GM19239 (cell line): ENCODE data around the gene CDH2.

ENCODE experiments used
- DNase-seq: peaks from one replicate; pipeline ENCODE4 v3.0.0; 2011; ENCODE audit warnings: low spot score; ENCODE audit not compliant: insufficient read length
- FAIRE-seq: peaks from 2 replicates; lab custom pipeline; 2011; peaks lifted over from hg19 to GRCh38; lab: Jason Lieb, UNC

CDH2 gene

DNA sequence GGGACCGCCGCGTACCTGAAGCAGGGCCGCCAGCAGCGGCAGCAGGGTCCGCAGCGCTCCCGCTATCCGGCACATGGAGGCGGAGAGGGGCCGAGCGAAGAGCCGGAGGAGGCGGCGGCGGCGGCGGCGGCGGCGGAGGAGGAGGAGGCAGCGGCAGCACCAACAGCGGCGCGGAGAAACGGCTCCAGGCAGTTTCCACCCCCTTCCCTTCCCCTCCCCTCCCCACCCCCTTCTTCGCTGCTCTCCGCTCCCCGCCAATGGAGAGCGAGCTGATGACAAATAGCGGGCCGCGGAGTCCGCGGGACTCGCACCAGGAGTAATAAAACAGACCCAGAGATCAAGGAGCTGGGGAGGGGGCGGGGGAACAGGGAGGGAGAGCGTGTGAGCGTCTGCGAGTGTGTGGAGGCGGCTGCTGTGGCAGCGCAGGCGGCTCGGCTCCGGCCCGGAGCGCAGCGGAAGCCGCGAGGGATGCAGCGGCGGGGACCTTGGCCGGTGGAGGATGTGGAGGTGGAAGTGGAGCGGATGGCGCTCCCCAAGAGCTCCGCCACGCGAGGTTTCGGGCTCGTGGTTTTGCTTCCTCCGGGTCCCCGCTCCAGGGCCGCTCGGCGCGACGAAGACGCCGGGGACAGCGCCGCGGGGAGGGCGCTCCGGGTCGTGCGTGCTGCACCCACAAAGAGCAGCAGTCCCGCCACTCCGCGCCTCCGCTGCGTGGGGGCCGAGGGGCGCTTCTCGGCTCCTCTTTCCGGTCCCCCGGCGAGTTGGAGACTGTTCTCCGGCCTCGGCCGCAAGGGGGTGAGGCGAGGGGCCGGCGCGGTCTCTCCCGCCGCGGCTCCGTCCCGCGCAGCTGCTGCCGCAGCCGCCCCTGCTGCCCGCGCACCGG lies at the start of gene CDH2:
TSS of gene CDH2 (minus strand) at position 183 of the 880 bp plus-strand sequence. CDS start at position 75, 108 bp downstream.
- no peak for FAIRE-seq
- no peak for DNase-seq

DNA sequence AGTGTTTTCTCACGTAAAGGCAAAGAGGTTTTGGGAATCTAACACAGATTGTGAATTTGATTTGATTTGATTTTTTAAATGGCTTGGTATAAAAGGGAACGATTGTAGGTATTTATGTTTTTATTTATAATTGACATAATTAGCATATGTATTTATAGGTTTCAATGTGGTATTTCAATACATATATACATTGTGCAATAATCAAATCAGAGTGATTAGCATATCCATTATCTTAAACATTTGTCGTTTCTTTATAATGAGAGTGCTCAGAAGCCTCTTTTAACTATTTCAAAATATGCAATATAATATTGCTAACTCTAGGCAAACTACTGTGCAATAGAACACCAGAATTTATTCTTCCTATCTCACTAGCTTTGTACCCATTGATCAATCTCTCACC lies 35.1 kb upstream of the CDH2 start:
- no peak for FAIRE-seq

DNA sequence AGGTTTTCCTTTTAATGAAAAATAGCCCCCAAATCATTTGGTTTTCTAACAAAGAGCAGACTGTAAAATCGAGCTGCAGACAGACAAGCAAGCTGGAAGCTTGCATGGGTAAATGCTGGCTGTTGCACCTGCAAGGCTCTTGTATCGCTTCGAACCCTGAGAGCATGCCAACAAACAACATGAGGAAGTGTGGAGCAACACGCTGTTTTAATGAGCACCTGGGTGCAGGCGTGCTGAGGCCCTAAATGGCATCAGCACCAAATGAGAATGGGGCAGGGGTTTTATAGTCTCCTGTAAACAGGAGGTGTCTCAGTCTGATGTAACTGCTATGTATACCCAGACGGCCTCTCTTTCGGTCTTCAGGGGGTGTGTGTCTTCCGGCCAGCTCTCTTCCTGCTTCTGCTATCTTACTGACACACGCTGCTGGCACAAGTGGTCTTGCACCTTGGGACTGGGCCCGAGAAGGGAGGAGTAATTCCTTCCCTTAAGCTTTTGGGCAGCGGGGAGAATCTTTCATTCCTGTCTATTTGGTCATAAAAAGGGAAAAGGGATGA lies 31.9 kb upstream of the CDH2 start:
- FAIRE-seq, result no peak
- no peak for DNase-seq

More for the DNA sequence above, 35.1 kb upstream of the CDH2 start:
- DNase-seq, result no peak

DNA sequence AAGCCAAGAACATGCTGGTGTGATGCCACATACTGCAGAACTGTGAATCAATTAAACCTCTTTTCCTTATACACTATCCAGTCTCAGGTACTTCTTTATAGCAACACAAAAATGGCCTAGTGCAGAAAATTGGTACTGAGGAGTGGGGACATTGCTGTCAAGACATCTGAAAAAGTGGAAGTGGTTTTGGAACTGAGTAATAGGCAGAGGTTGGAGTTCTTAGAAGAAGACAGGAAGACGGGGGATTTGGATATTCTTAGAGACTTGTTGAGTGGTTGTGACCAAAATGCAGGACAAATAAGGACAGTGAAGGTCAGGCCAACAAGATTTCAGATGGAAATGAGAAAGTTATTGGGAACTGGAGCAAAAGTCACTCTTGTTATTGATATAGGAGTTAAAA lies 31.3 kb upstream of the CDH2 start:
- DNase-seq, result no peak
- FAIRE-seq, result no peak

DNA sequence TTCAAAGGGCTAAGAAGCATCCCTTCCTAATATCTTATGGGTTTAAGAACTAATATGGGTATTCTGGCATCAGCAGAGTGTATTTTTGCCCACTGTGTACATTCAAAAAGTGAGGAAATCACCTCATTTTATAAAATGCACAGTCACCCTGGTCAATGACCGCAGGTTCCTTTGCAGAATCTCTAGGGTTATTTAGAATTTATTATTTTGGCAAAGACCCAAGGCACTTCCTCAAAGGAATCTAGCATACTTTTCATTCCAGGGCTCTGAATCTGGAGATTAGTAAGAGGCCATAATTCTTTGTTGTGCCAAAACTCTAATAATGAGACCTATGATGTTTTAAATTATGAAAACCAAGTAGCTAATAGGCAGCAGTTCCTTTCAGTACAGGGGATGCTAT lies 27.2 kb upstream of the CDH2 start:
- FAIRE-seq, result no peak
- DNase-seq, result no peak

DNA sequence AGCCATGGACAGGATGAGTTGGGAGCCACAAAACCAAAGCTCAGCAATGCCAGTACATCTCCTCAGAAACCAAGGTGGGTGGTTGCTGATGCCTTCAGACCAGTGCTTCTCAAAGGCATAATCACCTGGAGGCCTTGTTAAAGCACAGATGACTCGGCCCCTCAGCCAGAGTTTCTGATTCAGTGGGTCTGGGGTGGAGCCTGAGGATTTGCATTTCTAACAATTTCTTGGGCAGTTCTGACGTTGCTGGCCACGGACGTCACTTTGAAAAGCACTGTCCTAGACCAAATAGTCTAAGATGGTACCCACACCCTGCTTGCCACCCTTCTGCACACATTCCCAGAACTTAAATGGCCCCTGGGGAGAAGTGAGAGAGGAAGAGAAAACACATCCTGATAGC lies 24.1 kb upstream of the CDH2 start:
- DNase-seq (no peak), FAIRE-seq (no peak)

DNA sequence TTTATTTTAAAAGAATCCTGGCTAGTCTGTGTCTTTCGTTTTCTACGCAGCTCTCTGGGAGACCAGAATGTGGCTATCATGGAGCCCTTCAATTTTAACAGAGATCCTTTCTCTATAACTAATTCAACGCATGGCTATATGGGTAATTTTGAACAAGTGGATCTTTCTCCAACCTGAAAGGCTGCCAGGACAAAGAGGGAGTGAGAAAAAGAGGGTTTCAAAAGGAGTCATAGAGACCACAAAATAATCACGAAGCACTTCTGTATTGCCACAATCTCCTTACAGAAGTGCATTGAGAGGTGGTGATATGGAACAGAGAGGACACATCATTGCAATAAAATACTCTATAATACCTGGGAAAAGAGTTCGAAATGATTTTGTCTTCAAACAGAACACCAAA lies 21.7 kb upstream of the CDH2 start:
- FAIRE-seq (no peak), DNase-seq (no peak)

DNA sequence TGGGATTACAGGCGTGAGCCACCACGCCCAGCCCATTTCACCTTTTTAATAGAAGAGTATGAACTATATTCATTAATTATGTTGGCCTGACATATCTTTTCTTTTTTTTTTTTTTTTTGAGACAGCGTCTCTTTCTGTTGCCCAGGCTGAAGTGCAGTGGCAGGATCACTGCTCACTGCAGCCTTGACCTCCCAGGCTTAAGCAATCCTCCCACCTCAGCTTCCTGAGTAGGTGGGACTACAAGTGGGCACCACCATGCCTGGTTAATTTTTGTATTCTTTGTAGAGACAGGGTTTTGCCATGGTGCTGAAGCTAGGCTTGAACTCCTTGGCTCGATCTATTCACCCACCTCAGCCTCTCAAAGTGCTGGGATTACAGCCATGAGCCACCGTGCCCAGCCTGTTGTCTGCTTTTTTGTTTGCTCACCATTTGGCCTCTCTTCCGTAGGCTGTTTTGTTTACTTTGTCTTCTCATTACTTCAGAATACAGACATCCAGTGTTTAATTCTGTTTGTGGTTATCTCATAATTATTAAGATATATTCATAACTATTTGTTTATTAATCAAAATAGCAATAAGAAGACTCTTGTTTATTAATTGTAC lies 16.3 kb upstream of the CDH2 start:
- no peak for DNase-seq
- FAIRE-seq, result no peak

DNA sequence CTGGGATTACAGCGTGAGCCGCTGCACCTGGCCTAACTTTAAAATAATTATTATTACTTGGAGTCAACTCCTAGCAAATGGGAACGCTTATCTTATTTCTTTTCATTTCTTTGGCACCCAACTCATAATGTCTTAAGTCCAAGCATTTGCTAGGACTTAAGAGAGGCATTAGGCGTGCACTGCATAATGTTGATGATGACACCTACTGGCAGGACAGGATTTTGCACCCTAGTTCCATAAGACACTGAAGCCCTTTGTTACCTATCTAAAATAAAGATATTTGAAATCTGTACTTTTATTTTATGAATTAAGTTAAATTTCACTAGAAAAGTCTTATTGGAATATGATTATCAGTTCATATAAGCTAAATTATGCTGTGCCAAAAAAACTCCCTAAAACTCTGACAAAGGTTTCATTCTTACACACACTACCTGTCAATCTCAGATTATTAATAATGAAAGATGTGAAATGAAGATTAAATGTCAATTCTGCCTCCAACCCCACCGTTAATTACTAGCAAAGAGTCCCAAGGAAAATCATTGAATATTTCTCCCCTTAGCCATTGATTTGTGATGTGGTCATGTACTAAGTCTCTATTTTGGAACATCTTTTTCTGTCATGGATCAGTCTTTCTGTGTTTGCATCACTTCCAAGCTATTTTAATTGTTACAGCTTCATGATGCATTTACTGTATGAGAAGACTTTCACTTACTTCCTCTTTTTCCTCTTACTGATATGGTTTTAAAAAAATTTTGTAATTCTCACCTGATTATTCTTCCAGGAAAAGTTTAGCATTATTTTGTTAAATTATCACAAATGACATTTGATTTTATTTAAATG lies 12.7 kb upstream of the CDH2 start:
- no peak for FAIRE-seq
- no peak for DNase-seq

DNA sequence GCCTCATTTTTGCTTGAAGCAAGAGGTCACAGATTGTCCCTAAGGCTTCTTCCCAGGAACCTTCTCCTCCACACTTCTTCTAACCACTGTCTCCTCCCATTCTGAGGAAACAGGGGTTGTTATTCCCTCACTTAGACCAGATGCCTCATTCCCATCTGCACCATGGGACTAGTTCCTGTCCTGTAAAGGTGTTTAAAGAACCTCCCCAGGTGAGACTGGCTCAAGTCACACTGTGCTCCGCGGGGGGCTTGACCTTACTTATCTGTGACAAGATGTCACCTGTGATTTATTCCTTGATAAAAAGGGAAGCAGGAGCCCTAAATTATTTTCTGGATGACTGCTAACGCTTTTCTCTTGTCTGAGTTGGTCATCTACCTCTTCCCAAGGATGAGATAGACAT lies 8.2 kb upstream of the CDH2 start:
- DNase-seq (no peak), FAIRE-seq (no peak)

DNA sequence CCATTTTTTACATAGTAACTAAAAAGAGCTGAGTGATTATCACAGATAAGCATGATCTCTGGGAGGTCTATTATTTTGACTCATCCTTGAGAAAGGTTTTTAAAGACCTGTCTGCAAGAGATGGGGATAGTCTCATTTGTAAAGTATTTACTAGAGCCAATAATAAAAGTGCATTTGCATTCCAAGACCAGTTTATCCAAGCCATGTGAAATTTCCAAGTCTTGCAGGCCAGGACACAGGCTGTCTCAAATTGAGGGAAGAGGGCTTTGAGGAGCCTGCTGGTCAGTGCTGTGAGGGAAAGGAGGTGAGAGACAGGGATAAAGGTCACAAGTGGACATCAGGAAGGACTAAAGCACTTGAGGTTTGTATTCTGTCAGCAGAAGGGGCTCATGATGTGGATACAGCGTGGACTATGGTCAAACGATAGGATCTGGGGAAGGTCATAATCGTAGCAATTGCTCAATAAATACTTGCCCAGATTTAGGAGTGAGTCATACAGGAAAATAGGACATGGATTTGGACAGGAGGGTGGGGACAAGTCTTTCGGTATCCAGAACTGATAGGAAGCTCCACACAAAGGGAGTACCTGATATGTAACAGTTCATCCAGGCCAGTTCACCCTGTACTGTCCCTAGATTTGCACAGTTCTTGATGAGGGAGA lies 6.6 kb upstream of the CDH2 start:
- FAIRE-seq, result no peak
- DNase-seq, result no peak

DNA sequence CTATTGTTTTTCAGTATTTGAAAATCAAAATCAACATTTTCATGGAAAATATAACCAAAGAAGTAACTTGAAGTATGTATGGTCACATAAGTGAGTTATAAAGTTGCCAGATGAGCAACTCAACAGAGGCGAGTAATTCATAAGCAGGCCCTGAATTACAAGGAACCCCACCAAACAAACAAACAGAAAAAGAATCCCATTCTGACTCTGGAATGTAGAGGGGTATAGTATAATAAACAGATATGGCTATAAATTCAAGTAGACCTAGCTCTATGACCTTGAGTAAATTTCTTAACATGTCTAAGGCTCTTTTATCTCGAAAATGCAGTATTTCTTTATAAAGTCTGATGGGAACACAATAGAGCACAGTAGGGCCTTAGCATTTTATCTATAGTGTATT lies 4.7 kb upstream of the CDH2 start:
- FAIRE-seq, result no peak
- DNase-seq, result no peak

DNA sequence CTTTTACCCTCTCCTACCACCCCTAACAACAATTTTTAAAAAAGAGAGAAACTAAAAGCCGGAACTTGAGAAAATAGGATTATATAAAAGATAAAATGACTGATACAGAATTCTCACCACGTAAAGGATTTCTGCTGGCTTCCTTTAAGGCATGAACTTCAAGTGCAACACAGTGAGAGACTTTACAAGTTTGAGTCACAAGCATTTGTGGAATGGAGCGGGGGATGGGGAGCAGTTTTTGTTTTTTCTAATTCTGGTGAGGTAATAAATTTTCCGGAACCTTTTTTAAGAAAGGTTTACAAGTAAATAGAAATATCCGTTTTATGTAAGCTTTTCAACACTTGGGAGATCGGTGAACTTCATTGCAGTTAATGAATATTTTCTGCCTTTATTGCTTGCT lies 1.8 kb upstream of the CDH2 start:
- DNase-seq (no peak), FAIRE-seq (no peak)

DNA sequence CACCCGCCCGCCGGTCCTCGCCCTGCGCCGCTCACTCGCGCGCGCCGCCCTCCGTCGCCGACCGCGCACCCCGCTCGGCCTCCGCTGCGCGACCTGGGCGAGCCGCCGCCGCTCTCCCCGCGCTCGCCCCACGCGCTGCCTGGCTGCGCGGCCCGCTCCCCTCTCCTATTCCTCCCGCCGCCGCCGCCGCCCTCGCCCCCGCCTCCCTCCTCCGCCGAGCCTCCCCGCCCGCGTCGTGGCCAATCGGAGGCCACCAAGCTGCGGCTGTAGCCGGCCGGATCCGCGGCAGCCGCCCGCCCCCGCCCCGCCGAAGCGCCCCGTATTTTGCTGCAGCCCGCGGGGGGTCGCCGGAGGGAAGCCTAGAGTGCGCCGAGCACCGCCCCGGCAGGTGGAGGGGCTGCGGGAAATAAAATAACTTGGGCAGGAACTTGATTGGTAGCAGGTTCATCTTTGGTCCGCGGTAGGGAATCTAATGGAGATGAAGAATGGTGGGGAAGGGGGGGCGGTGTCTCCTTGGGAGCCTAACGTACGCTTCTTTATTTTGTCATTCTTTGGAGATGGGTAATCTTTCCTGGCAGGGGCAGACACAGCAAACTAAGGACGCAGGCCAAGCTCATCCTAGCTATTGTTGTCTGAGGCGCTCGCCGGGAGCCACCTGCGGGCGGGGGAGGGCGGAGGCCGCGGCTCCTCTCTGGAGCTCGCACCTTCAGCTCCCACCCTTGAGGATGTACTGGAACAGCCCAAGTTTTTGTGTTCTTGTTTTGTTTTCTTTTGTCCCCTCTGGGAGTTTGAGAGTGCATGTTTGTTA lies 1.1 kb upstream of the CDH2 start:
- DNase-seq, result no peak
- FAIRE-seq, result no peak

DNA sequence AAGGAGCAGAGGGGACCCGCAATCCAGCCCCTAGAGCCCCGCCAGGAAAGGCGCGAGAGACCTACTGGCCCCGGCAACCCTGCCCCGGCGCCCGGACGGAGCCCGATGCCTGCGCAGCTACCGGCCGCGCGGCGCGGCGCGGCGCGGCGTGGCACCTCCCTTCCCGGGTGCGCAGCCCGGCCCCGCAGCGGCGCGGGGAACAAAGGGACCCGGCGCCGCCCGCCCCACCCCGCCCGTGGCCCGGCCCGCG lies 307 bp downstream of the CDH2 start:
- FAIRE-seq (no peak), DNase-seq (no peak)

DNA sequence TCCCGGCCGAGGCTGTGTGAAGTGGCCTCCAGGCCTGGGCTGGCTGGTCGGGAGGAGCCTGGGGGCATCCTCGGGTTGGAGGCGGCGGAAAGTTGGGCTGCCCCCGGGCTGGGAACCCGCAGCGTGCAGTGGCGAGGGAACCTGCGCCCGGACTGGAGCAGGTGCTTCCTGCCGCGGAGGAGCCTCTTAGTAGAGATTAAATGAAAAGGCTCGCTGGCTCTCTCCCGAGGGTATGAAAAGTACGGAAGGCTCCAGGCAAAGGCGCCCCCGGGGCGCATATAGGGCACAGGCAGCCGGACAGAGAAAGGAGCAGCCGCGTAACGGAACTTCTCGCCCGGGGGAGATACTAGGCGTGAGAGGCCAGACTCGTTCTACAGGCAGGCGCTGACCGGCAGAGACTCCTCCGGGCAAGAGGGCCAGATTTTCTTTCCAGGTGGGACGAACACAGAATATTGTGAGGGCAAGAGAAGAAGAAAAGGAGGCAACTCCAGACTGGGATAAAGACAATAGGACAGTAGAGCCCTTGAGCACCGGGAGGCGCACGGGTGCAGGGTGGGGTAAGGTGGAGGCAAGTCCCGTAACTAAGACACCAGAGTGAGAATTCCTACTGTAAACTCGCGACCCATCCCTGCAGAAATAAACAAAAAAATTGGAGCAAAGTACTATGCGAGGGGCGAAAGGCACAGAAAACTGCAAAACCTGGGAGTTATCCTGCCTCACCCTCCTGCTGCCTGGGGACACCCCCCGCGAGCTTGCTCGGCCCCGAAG lies 816 bp downstream of the CDH2 start:
- DNase-seq (no peak), FAIRE-seq (no peak)

DNA sequence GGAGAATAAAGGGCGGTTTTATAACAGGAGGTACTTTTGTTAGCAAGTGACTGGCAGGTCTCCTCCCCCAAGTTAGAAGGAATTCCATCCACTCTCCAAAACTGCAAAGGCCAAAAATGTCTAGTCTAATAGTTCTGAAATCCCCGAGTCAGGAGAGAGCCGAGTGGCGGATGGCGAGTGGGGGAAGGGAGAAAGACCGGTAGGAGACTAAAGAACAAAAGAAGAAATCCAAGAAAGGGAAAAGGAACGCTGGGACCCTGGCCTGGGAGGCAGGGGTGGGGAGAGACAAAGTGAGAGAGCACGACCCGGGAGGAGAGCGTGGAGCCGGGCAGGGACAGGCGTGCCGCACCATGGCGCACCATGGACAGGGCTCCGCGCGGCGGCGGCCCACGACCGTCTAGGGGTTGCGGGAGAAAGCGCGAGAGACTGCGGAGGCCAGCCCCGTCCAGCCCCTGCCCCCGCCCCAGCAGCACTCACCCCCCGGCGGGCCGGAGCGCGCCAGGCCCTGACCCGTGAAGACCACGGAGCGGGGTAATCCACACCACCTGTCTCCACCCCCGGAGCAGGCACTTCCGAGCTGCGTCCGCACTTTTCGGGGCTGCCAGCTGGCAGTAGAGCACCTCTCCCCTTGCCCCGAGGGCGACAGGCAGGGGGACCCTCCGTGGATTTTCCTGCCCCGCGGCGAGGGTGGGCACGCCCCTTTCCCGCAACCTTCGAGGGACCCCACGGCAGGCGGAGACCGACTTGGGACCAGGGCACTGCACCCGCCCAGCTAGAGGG lies 1.6 kb downstream of the CDH2 start:
- FAIRE-seq, result no peak
- DNase-seq, result no peak

DNA sequence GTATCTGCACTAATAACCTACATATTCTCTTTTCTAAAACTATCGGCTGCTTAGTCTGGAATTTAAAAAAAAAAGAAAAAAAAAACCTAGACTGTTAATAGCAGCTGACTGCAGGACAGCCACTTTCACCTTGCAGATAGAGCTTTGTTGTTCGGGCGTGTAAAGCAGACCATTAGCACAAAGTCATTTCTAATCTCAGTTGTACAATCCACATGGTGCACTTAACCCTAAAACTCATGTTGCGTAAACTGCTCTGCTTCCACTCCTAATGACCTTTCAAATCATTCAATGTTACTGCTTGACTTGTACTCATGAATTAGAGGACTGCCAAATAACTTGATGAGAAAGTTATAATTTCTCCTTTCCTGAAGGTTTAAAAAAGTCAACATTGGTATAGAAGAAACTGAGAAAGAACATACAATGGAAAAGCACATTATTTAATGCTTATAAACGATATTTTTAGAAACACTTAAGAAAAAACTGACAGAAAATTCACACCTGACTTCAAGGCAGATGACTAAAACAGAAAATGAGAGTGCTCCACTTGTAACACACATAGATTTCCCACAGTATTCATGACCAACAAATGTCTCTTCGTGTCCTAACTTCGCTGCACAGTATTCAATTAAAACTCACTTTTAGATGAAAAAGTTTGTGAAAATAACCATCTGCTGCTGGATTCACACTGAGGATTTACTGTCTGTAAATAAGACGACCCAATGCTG lies 2.6 kb downstream of the CDH2 start:
- no peak for DNase-seq
- no peak for FAIRE-seq
